Right atrium auricular region (tissue), 2 donors: ENCODE data around the gene SIK3. TPM values are rescaled to one million over a fixed set of nuclear protein-coding genes. Genes with fewer than 3 reads are reported as not detected.

ENCODE experiments used
- DNase-seq: peaks from one replicate; pipeline ENCODE4 v3.0.0-alpha.2; 2019; ENCODE audit warnings: low spot score
- H3K27ac ChIP-seq, 2 donors: fragments of 200-600 bp; sonication (generic); 1 replicate in 1 of 2; 2 replicates in 1 of 2; pipeline ENCODE4 v1.5.1; 2016 to 2019
- H3K27me3 ChIP-seq, 2 donors: fragments of 200-600 bp; sonication (generic); one replicate each; pipeline versions ENCODE4 v1.5.1 to v1.6.0; 2017 to 2019
- H3K36me3 ChIP-seq: fragments of 200-600 bp; sonication (generic); one replicate; pipeline ENCODE4 v1.5.1; 2016
- H3K4me1 ChIP-seq, 2 donors: fragments of 200-600 bp; sonication (generic); one replicate each; pipeline versions ENCODE4 v1.5.1 to v1.6.0; 2017 to 2019
- H3K4me3 ChIP-seq, 2 donors: fragments of 200-600 bp; sonication (generic); 1 replicate in 1 of 2; 2 replicates in 1 of 2; pipeline ENCODE4 v1.5.1; 2017 to 2019; ENCODE audit warnings: mild to moderate bottlenecking in 1 of 2, moderate library complexity in 1 of 2
- H3K9me3 ChIP-seq, 2 donors: fragments of 200-600 bp; sonication (generic); one replicate each; pipeline ENCODE4 v1.5.1; 2019
- CTCF ChIP-seq, 2 donors: fragments of 200-600 bp; sonication (generic); IDR thresholded peaks; one replicate each; pipeline ENCODE4 v1.5.1; 2019; ENCODE audit warnings: antibody characterized with exemption in 2 of 2
- total RNA-seq, 2 donors: library from RNA; depleted of rRNA; stranded (reverse); fragments of >200 nt; gene quantifications; one replicate each; pipeline ENCODE4 v1.1.0, GENCODE V29; 2016

SIK3 gene
- total RNA-seq, 2 donors from 2014 or later: 27.0 to 40.1 TPM

- no peak for DNase-seq
- H3K9me3 ChIP-seq: no peaks in the 10 kb centered on the region
- no peak overlapping the region for H3K4me3 ChIP-seq
- H3K4me1 ChIP-seq: peaks cover 0 to 34% of the 10 kb centered on the region in 2 donors
- H3K36me3 ChIP-seq: no peaks in the 10 kb centered on the region
- H3K27ac ChIP-seq: no peak overlapping the region
- no peak for TF ChIP-seq CTCF (IDR thresholded peaks at IDR 0.05)
- no peaks in the 10 kb centered on the region for H3K27me3 ChIP-seq
These were observed 6.3 kb downstream of the SIK3 start for GRCh38 chr11:117091753-117092477.

GRCh38 chr11:117090111-117090706 lies 8.0 kb downstream of the SIK3 start:
- Histone ChIP-seq H3K36me3 (no peaks in the 10 kb centered on the region), H3K4me1 (peaks cover 0 to 17% of the 10 kb centered on the region in 2 donors), H3K27ac (no peak overlapping the region), H3K4me3 (no peak overlapping the region), H3K27me3 (no peaks in the 10 kb centered on the region), H3K9me3 (no peaks in the 10 kb centered on the region)
- TF ChIP-seq CTCF (IDR thresholded peaks at IDR 0.05): no peak
- DNase-seq: no peak

GRCh38 chr11:117089685-117090084 lies 8.5 kb downstream of the SIK3 start:
- Histone ChIP-seq H3K4me3 (no peak overlapping the region), H3K4me1 (peaks cover 0 to 13% of the 10 kb centered on the region in 2 donors), H3K9me3 (no peaks in the 10 kb centered on the region), H3K27me3 (no peaks in the 10 kb centered on the region), H3K27ac (no peak overlapping the region), H3K36me3 (no peaks in the 10 kb centered on the region)
- DNase-seq: no peak
- no peak for TF ChIP-seq CTCF (IDR thresholded peaks at IDR 0.05)

GRCh38 chr11:117087446-117087845 lies 10.8 kb downstream of the SIK3 start:
- no peak for TF ChIP-seq CTCF (IDR thresholded peaks at IDR 0.05)
- no peaks in the 10 kb centered on the region for H3K9me3 ChIP-seq
- no peaks in the 10 kb centered on the region for H3K27me3 ChIP-seq
- no peak for DNase-seq
- H3K27ac ChIP-seq: no peak overlapping the region
- no peaks in the 10 kb centered on the region for H3K36me3 ChIP-seq
- peaks cover 0 to 22% of the 10 kb centered on the region in 2 donors for H3K4me1 ChIP-seq
- H3K4me3 ChIP-seq: no peak overlapping the region

- no peaks in the 10 kb centered on the region for H3K36me3 ChIP-seq
- H3K9me3 ChIP-seq: no peaks in the 10 kb centered on the region
- no peak overlapping the region for H3K4me3 ChIP-seq
- no peak for TF ChIP-seq CTCF (IDR thresholded peaks at IDR 0.05)
- no peak for DNase-seq
- H3K4me1 ChIP-seq: peaks cover 0 to 22% of the 10 kb centered on the region in 2 donors
- no peaks in the 10 kb centered on the region for H3K27me3 ChIP-seq
- no peak overlapping the region for H3K27ac ChIP-seq
These were observed 13.2 kb downstream of the SIK3 start for GRCh38 chr11:117084992-117085391.
